Neural progenitor cell (in vitro differentiated cells): ENCODE results near the gene OR11H7.
"Not testable (repeated sequence)": the region's sequence is repeated elsewhere in the genome, so short reads cannot be mapped to it uniquely, and the experiment has no call there.

Experiments
- EZH2 ChIP-seq: fragments of 200-600 bp; sonication (generic); IDR thresholded peaks from 2 replicates; pipeline ENCODE4 v1.6.1; 2017; ENCODE audit warnings: antibody characterized with exemption, mild to moderate bottlenecking, moderate library complexity
- TF ChIP-seq, protein P1 (sequence below): fragments of 200-600 bp; sonication (generic); IDR thresholded peaks from 2 replicates; pipeline ENCODE4 v1.5.1; 2017; ENCODE audit warnings: antibody characterized with exemption, mild to moderate bottlenecking

DNA sequence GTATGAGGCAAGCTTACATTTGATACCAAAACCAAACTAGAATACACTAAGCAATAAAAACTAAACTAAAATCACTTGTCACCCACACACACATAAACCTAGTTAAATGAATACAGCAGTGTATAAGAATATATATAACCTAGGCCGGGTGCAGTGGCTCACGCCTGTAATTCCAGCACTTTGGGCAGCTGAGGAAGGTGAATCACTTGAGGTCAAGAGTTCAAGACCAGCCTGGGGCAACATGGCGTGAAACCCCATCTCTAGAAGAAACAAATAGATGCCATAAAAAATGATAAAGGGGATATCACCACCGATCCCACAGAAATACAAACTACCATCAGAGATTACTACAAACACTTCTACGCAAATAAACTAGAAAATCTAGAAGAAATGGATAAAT is 35.6 kb downstream of the OR11H7 start:
- TF ChIP-seq, protein P1, sequence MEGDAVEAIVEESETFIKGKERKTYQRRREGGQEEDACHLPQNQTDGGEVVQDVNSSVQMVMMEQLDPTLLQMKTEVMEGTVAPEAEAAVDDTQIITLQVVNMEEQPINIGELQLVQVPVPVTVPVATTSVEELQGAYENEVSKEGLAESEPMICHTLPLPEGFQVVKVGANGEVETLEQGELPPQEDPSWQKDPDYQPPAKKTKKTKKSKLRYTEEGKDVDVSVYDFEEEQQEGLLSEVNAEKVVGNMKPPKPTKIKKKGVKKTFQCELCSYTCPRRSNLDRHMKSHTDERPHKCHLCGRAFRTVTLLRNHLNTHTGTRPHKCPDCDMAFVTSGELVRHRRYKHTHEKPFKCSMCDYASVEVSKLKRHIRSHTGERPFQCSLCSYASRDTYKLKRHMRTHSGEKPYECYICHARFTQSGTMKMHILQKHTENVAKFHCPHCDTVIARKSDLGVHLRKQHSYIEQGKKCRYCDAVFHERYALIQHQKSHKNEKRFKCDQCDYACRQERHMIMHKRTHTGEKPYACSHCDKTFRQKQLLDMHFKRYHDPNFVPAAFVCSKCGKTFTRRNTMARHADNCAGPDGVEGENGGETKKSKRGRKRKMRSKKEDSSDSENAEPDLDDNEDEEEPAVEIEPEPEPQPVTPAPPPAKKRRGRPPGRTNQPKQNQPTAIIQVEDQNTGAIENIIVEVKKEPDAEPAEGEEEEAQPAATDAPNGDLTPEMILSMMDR = not testable (repeated sequence)
- not testable (repeated sequence) for TF ChIP-seq EZH2
